Uterus (tissue), 4 donors: ENCODE measurements around the gene TRIM52. TPM values are rescaled to one million over a fixed set of nuclear protein-coding genes. Genes with fewer than 3 reads are reported as not detected.
A peak's percentile ranks its signal among the peaks of the same experiment; 100 is the strongest.
"Not testable (repeated sequence)": the region's sequence is repeated elsewhere in the genome, so short reads cannot be mapped to it uniquely, and the experiment has no call there.

ENCODE experiments used
- DNase-seq, 2 donors: peaks; one replicate each; pipeline ENCODE4 v3.0.0-alpha.2; 2019 to 2020
- H3K27ac ChIP-seq, 2 donors: fragments of 200-600 bp; sonication (generic); 1 replicate in 1 of 2; 2 replicates in 1 of 2; pipeline ENCODE4 v1.5.1; 2016 to 2018
- H3K27me3 ChIP-seq, 2 donors: fragments of 200-600 bp; sonication (generic); one replicate each; pipeline ENCODE4 v1.5.1; 2018 to 2019; ENCODE audit warnings: control low read depth in 1 of 2
- H3K36me3 ChIP-seq, 2 donors: fragments of 200-600 bp; sonication (generic); one replicate each; pipeline ENCODE4 v1.5.1; 2019; ENCODE audit warnings: control low read depth in 1 of 2
- H3K4me1 ChIP-seq, 2 donors: fragments of 200-600 bp; sonication (generic); one replicate each; pipeline ENCODE4 v1.5.1; 2018 to 2019; ENCODE audit warnings: control low read depth in 1 of 2
- H3K4me3 ChIP-seq, 2 donors: fragments of 200-600 bp; sonication (generic); 1 replicate in 1 of 2; 2 replicates in 1 of 2; pipeline ENCODE4 v1.5.1; 2018 to 2019; ENCODE audit warnings: mild to moderate bottlenecking in 1 of 2
- H3K9me3 ChIP-seq, 2 donors: fragments of 200-600 bp; sonication (generic); one replicate each; pipeline ENCODE4 v1.5.1; 2019; ENCODE audit warnings: control low read depth in 1 of 2
- POLR2A ChIP-seq, 2 donors: fragments of 450-650 bp; IDR thresholded peaks; one replicate each; pipeline ENCODE4 v1.6.1; 2016; ENCODE audit warnings: antibody characterized with exemption in 2 of 2, mild to moderate bottlenecking in 1 of 2, moderate library complexity in 1 of 2
- intact Hi-C: fragments of 100-400 bp; cut with DNase I; formaldehyde crosslinking; loops from one replicate; pipeline ENCODE4 v1.15.1; 2023; ENCODE audit warnings: low total_unique reads
- total RNA-seq, 4 donors: library from RNA; depleted of rRNA in 3 of 4; stranded (reverse); fragments of >200 nt in 3 of 4; gene quantifications; one replicate each; pipeline versions ENCODE4 v1.1.0 to v1.2.4, GENCODE V29; 2014 to 2023
- TF ChIP-seq, protein P1 (sequence below), 4 experiments: fragments of 200-600 bp in 2 of 4; fragments of 450-650 bp in 2 of 4; sonication (generic) in 2 of 4; IDR thresholded peaks; one replicate each; pipeline ENCODE4 v1.5.1; 2016 to 2019; ENCODE audit warnings: antibody characterized with exemption in 4 of 4, mild to moderate bottlenecking in 2 of 4, moderate library complexity in 1 of 4
- donor health status: DM: yes; HTN: yes; CAD: no.

TRIM52 gene
- total RNA-seq, result 10 to 100 TPM in 2 of 4 donors, 1 to 10 TPM in 2; 1.2 to 22.1 (median 13.9) TPM

DNA sequence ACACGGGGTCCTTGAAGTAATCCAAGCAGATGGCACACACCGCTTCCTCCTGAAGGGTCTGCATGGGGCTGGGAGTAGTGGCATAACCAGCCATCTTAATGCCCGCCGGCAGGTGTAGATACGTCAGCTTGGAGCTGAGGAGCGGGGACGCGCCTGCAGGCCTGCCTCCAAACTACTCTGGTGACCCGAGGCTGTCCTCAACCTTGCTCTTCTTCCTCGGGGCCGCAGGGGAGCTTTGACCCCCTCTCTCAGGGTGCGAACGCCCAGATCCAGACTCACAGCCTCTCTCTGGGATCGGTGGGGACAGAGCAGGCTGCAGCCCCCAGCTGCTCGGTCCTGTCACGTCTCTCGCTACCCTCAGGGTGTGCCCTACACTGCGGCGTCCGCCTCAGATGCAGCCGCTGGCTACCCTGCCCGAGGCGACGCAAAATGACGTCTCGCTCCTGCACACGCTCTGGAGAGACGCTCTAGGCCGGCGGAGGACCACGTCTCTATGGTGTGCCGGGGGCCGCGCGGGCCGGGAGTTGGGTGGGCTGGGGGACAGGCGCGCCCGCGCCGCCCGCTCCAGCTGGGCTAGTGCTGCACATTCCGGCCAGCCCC lies at the start of gene TRIM52:
TRIM52 (minus strand) TSS at position 424 of the 600 bp plus-strand sequence; CDS start at position 94, 330 bp downstream.
- DNase-seq, result peak; percentile 83 to 87
- peak within 1 kb of the TSS; percentile 86 to 95 for H3K27ac ChIP-seq
- H3K9me3 ChIP-seq, result no peaks in the 10 kb centered on the region
- no peaks in the 10 kb centered on the region for H3K36me3 ChIP-seq
- H3K4me1 ChIP-seq, result peaks cover 11% of the 10 kb centered on the region in 2 donors
- peak within 1 kb of the TSS; percentile 60 to 80 for H3K4me3 ChIP-seq
- peak; percentile 49 to 85 for TF ChIP-seq POLR2A (IDR thresholded peaks at IDR 0.05)
- TF ChIP-seq, protein P1, sequence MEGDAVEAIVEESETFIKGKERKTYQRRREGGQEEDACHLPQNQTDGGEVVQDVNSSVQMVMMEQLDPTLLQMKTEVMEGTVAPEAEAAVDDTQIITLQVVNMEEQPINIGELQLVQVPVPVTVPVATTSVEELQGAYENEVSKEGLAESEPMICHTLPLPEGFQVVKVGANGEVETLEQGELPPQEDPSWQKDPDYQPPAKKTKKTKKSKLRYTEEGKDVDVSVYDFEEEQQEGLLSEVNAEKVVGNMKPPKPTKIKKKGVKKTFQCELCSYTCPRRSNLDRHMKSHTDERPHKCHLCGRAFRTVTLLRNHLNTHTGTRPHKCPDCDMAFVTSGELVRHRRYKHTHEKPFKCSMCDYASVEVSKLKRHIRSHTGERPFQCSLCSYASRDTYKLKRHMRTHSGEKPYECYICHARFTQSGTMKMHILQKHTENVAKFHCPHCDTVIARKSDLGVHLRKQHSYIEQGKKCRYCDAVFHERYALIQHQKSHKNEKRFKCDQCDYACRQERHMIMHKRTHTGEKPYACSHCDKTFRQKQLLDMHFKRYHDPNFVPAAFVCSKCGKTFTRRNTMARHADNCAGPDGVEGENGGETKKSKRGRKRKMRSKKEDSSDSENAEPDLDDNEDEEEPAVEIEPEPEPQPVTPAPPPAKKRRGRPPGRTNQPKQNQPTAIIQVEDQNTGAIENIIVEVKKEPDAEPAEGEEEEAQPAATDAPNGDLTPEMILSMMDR (IDR thresholded peaks at IDR 0.05), result peak in 1 of 4 experiments; percentile 25
- intact Hi-C loops, result no loop called here
- H3K27me3 ChIP-seq, result no peaks in the 10 kb centered on the region

DNA sequence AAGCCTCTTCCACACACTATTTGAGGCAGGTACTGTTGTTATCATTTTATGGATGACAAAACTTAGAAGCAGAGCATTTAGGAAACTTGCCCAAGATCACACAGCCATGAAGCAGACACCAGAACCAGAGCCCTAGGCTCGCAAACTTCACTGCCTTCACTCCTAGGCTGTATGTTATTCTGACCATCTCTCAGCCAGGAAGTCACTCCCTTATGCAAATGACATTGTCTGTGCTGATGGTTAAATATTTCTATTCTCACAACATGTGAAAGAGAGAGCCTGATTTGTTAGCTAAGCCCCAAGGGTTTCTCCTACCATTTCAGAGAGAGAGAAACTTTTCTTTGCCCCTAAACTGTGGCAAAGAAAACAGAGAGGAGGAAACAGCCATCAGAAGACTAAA lies 26.4 kb upstream of the TRIM52 start:
- H3K9me3 ChIP-seq, H3K4me3 ChIP-seq, H3K4me1 ChIP-seq, H3K27ac ChIP-seq, intact Hi-C loops, DNase-seq, H3K27me3 ChIP-seq, H3K36me3 ChIP-seq: not testable (repeated sequence)

DNA sequence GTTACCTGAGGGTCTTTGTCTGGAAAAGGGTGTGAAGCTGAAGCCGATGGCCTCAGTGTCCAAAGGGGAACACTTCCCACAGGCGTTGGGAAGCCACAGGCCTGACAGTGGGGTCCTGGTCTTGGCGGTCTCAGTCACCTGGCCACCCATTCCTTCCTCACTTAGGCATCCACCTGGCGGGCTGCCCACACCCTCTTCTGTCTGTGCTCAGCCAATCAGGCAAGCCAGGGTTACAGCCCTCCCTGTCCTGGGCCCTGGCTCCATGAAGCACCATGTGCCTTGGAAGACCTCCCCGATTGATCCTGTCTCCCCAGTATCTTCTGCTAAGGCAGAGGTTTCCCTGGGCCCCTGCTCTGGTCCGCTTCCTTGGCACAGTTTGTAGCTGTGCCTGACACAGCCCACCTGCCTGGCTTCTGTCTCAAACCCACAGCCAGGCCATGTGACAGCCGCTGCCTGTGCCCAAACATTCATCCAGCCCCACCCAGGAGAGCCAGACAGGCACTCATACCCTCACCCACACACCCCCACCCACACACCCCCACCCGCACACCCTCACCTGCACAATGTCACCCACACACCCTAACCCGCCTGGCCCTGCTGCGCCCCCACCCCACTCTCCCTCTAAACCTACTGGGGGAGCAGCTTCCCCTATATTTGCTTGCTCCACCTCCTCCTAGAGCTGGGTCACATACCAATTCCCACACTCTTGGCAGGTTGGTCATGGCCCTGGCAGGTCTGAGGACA lies 25.2 kb upstream of the TRIM52 start:
- not testable (repeated sequence) for H3K4me1 ChIP-seq, H3K9me3 ChIP-seq

DNA sequence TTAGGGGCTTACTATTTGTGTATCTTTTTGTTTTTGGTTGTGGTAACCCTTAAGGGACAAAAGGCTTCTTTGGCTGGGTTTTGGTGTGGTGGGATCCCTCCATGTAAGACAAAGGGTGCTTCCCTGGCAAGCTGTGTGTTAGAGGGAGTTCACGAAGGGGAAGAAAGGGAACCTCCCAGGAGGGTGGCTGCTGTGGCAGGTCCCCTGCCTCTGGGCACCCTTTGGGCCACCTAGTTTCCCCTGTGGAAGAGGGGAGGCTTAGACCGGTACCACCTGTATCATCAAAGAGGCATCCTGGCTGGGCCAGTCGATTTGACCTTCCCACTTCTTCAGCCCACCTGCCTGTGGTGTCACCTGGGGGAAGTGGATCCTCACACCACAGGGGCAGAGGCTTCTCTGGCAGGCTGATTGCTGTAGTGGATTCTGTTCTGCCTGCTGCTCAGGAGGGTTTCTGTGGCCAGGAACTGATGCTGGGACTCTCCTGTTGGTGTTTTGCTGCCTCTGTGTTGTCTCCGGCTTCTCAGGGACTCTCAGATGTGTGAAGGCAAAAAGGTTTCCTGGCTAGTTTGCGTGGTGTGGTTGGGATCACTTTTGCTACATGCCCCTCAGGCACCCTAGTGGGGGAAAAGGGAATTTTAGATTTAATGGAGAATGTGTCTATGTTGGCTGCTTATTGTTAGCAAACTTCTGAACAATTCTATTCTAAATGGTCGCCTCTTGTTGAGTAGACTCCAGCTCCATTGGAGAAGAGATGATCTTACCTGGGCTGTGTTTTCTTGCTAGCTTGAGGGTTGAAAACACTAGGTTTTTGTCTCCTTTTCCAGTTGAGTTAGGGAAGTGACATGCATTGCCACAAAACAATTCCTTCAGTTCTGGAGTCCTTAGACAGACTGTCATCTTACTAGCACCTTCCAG lies 23.2 kb upstream of the TRIM52 start:
- H3K4me3 ChIP-seq, H3K27me3 ChIP-seq, DNase-seq, H3K36me3 ChIP-seq, intact Hi-C loops, H3K27ac ChIP-seq, H3K9me3 ChIP-seq, H3K4me1 ChIP-seq: not testable (repeated sequence)

More for the DNA sequence above, 25.2 kb upstream of the TRIM52 start:
- intact Hi-C loops, H3K36me3 ChIP-seq, H3K27ac ChIP-seq, DNase-seq, H3K4me3 ChIP-seq, H3K27me3 ChIP-seq: not testable (repeated sequence)

DNA sequence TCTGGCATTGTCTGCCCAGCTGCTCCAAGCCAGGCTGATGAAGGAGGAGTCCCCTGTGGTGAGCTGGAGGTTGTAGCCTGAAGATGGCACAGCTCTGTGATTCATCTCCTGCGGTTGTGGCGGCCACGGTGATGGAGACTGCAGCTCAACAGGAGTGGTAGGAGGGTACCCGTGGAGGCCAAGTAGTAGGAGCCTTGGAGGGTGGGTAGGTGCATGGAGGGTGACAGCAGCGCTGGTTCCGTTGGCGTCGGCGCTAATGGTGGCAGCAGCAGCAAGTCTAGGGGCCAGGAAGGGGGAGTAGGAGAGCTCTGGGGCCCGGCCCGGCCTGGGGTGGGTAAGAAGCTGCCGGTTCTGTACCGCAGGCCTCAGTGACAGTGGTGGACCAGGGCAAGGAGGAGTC lies 22.4 kb upstream of the TRIM52 start:
- intact Hi-C loops, result no loop called here
- no peak for DNase-seq
- H3K36me3 ChIP-seq, result no peaks in the 10 kb centered on the region
- H3K27ac ChIP-seq, result no peak overlapping the region
- H3K4me1 ChIP-seq, result no peaks in the 10 kb centered on the region
- no peak overlapping the region for H3K4me3 ChIP-seq
- H3K9me3 ChIP-seq, result no peaks in the 10 kb centered on the region
- TF ChIP-seq POLR2A (IDR thresholded peaks at IDR 0.05), result no peak
- TF ChIP-seq, protein P1 (IDR thresholded peaks at IDR 0.05), result no peak
- H3K27me3 ChIP-seq, result no peaks in the 10 kb centered on the region

DNA sequence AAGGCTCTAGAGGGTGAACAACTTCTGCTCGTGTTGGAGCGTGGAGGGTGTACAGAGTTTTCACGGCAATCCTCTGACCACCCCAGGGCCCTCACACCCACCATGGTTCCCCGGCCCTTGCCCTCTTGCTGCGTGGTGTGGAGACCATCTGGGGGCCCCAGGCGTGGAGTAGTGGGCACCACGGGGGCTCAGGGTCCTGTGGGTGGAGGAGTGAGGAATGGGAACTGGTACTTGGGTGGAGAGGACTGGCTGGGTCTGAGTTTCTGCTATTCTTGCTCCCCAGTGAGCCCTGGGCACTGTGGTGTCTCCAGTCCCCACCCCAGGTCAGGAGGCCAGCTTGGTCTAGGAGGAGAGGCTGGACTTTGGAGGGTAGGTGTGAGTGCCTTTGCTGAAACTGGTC lies 21.9 kb upstream of the TRIM52 start:
- no peaks in the 10 kb centered on the region for H3K9me3 ChIP-seq
- H3K27ac ChIP-seq, result no peak overlapping the region
- no peak for TF ChIP-seq POLR2A (IDR thresholded peaks at IDR 0.05)
- TF ChIP-seq, protein P1 (IDR thresholded peaks at IDR 0.05), result no peak
- no peaks in the 10 kb centered on the region for H3K4me1 ChIP-seq
- no peaks in the 10 kb centered on the region for H3K27me3 ChIP-seq
- DNase-seq, result no peak
- H3K36me3 ChIP-seq, result no peaks in the 10 kb centered on the region
- intact Hi-C loops, result no loop called here
- no peak overlapping the region for H3K4me3 ChIP-seq

DNA sequence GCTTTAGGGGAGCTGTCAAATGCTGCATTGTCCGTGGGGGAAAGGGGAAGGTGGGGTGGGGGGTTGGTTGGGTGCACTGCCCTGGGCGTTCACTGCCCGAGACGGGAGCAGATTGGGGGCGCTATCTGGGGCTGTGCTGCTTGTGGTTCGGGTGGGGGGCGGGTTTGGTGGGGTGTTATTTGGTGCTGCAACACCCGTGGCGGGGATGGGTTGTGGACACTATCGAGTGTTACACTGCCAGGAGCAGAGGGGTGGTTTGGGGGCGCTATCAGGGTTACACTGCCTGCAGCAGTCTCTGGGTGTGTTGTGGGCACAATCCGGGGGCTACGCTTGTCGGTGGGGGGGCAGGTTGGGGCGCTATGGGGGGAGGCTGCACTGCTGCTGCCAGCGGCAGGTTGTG lies 21.5 kb upstream of the TRIM52 start:
- H3K4me3 ChIP-seq, H3K27ac ChIP-seq, H3K9me3 ChIP-seq, intact Hi-C loops, H3K27me3 ChIP-seq, H3K36me3 ChIP-seq, DNase-seq, H3K4me1 ChIP-seq: not testable (repeated sequence)
